HepG2 (cell line): Measurements from ENCODE around the gene GRHPR. TPM values are rescaled to one million over a fixed set of nuclear protein-coding genes. Genes with fewer than 3 reads are reported as not detected.

Experiments used
- BCL3 ChIP-seq: sonication (generic); formaldehyde crosslinking; IDR thresholded peaks from 2 replicates; pipeline ENCODE4 v1.5.1; 2020; ENCODE audit warnings: mild to moderate bottlenecking, missing genetic modification reagents, moderate library complexity
- CBX5 ChIP-seq: sonication (generic); formaldehyde crosslinking; IDR thresholded peaks from 2 replicates; pipeline ENCODE4 v1.4.0; 2020; ENCODE audit warnings: missing genetic modification reagents, borderline replicate concordance
- ELF3 ChIP-seq: IDR thresholded peaks from 2 replicates; pipeline ENCODE4 v1.6.1; 2016; ENCODE audit warnings: missing genetic modification reagents, missing compliant biosample characterization
- HMGXB4 ChIP-seq, 2 experiments: sonication (generic) in 1 of 2; formaldehyde crosslinking in 1 of 2; IDR thresholded peaks; 2 replicates each; pipeline versions ENCODE4 v1.4.0 to v1.6.1; 2018 to 2020; ENCODE audit warnings: missing genetic modification reagents in 2 of 2, borderline replicate concordance in 1 of 2, low read depth in 1 of 2, mild to moderate bottlenecking in 1 of 2, missing biosample characterization in 1 of 2
- HNRNPL ChIP-seq: fragments of 200-400 bp; formaldehyde crosslinking; IDR thresholded peaks from 2 replicates; pipeline ENCODE4 v1.6.1; 2017; ENCODE audit warnings: mild to moderate bottlenecking, low read depth, low read length
- MED13 ChIP-seq: sonication (generic); formaldehyde crosslinking; IDR thresholded peaks from 2 replicates; pipeline ENCODE4 v1.5.0; 2020; ENCODE audit warnings: missing genetic modification reagents
- REXO4 ChIP-seq: sonication (generic); formaldehyde crosslinking; IDR thresholded peaks from 2 replicates; pipeline ENCODE4 v1.8.0; 2022; ENCODE audit warnings: missing genetic modification reagents, mild to moderate bottlenecking, borderline replicate concordance
- SMAD1 ChIP-seq: sonication (generic); formaldehyde crosslinking; IDR thresholded peaks from 2 replicates; pipeline ENCODE4 v1.4.0; 2020; ENCODE audit warnings: missing genetic modification reagents, low read depth, mild to moderate bottlenecking, borderline replicate concordance
- SOX13 ChIP-seq, 3 experiments: fragments of 450-650 bp in 1 of 3; sonication (generic) in 1 of 3; formaldehyde crosslinking in 1 of 3; IDR thresholded peaks in 2 of 3; conservative IDR thresholded peaks in 1 of 3; 2 replicates each; pipeline versions ENCODE4 v1.5.0 to v1.6.1; 2016 to 2020; ENCODE audit warnings: antibody characterized with exemption in 1 of 3, mild to moderate bottlenecking in 1 of 3, missing compliant biosample characterization in 1 of 3, missing genetic modification reagents in 1 of 3, moderate library complexity in 1 of 3
- TFDP2 ChIP-seq: sonication (generic); formaldehyde crosslinking; IDR thresholded peaks from 2 replicates; pipeline ENCODE4 v1.4.0; 2020; ENCODE audit warnings: missing genetic modification reagents
- ZBTB7A ChIP-seq: sonication (generic); formaldehyde crosslinking; IDR thresholded peaks from 2 replicates; pipeline ENCODE4 v1.8.0; 2022; ENCODE audit warnings: mild to moderate bottlenecking, missing genetic modification reagents
- polyA plus RNA-seq, 8 experiments: library from polyadenylated mRNA; depleted of rRNA in 3 of 8; stranded (reverse) in 7 of 8; unstranded in 1 of 8; fragments of >200 nt; fragmentation: Illumina TruSeq in 4 of 8; extraction: Trizol in 4 of 8; gene quantifications; 2 replicates each; pipeline versions ENCODE4 v1.2.1 to v1.2.3, GENCODE V29; 2011 to 2016; ENCODE audit warnings: low read depth in 4 of 8, missing spikeins in 1 of 8, mixed read lengths in 1 of 8; ENCODE audit not compliant: insufficient read depth in 1 of 8
- total RNA-seq, 5 experiments: library from RNA; depleted of rRNA; stranded (reverse); fragments of >200 nt; fragmentation: Illumina TruSeq; extraction: Trizol; gene quantifications; 2 replicates each; pipeline ENCODE4 v1.2.3, GENCODE V29; 2016; ENCODE audit warnings: low read depth in 1 of 5
- TF ChIP-seq, protein P1 (sequence below): IDR thresholded peaks from 2 replicates; pipeline ENCODE4 v1.6.1; 2016; ENCODE audit warnings: mild to moderate bottlenecking, missing biosample characterization, missing genetic modification reagents
- TF ChIP-seq, protein P2 (sequence below): IDR thresholded peaks from 2 replicates; pipeline ENCODE4 v1.6.1; 2016; ENCODE audit warnings: low read depth, missing genetic modification reagents, missing compliant biosample characterization
- TF ChIP-seq, protein P3 (sequence below): sonication (generic); formaldehyde crosslinking; conservative IDR thresholded peaks from 2 replicates; pipeline ENCODE4 v1.8.0; 2022; ENCODE audit warnings: low read depth, missing genetic modification reagents

Gene GRHPR
- total and polyA plus RNA-seq, 2 of the 13 experiments (the other 11 are each of a cell fraction or from before 2014, with no cell fraction given) = 113 to 115 TPM

GRCh38 chr9:37485389-37486255, 63.1 kb downstream of the GRHPR start, which contains the start of gene POLR1E (continued):
- TF ChIP-seq REXO4 (CRISPR knock-in tag) (0 out of 2 replicates have a peak, but pooled peaks have one; percentile 77), CBX5 (no peak), MED13 (CRISPR knock-in tag) (no peak), SOX13 (IDR thresholded peaks at IDR 0.05) (no peak), SOX13 (CRISPR knock-in tag; conservative IDR thresholded peaks at IDR 0.05 in 1 of 2, IDR thresholded peaks at IDR 0.05 in 1 of 2) (no peak; a peak in 1 of 4 replicates), BCL3 (CRISPR knock-in tag) (peak; percentile 70; the same call in 1 of the 2 replicates), ZBTB7A (peak; percentile 33; the same call in 1 of the 2 replicates), SMAD1 (peak; percentile 7; the same call in 1 of the 2 replicates), HMGXB4 (CRISPR knock-in tag; IDR thresholded peaks at IDR 0.05; ENCODE audit: borderline replicate concordance in 1 of 2, low read depth in 1 of 2) (peak; percentile 64 to 84; a peak in 3 of 4 replicates), HNRNPL (no peak), TFDP2 (CRISPR knock-in tag) (peak; percentile 93), ELF3 (CRISPR knock-in tag) (peak; percentile 77)
- TF ChIP-seq, protein P1, sequence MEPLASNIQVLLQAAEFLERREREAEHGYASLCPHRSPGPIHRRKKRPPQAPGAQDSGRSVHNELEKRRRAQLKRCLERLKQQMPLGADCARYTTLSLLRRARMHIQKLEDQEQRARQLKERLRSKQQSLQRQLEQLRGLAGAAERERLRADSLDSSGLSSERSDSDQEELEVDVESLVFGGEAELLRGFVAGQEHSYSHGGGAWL = peak; percentile 79
- TF ChIP-seq, protein P2, sequence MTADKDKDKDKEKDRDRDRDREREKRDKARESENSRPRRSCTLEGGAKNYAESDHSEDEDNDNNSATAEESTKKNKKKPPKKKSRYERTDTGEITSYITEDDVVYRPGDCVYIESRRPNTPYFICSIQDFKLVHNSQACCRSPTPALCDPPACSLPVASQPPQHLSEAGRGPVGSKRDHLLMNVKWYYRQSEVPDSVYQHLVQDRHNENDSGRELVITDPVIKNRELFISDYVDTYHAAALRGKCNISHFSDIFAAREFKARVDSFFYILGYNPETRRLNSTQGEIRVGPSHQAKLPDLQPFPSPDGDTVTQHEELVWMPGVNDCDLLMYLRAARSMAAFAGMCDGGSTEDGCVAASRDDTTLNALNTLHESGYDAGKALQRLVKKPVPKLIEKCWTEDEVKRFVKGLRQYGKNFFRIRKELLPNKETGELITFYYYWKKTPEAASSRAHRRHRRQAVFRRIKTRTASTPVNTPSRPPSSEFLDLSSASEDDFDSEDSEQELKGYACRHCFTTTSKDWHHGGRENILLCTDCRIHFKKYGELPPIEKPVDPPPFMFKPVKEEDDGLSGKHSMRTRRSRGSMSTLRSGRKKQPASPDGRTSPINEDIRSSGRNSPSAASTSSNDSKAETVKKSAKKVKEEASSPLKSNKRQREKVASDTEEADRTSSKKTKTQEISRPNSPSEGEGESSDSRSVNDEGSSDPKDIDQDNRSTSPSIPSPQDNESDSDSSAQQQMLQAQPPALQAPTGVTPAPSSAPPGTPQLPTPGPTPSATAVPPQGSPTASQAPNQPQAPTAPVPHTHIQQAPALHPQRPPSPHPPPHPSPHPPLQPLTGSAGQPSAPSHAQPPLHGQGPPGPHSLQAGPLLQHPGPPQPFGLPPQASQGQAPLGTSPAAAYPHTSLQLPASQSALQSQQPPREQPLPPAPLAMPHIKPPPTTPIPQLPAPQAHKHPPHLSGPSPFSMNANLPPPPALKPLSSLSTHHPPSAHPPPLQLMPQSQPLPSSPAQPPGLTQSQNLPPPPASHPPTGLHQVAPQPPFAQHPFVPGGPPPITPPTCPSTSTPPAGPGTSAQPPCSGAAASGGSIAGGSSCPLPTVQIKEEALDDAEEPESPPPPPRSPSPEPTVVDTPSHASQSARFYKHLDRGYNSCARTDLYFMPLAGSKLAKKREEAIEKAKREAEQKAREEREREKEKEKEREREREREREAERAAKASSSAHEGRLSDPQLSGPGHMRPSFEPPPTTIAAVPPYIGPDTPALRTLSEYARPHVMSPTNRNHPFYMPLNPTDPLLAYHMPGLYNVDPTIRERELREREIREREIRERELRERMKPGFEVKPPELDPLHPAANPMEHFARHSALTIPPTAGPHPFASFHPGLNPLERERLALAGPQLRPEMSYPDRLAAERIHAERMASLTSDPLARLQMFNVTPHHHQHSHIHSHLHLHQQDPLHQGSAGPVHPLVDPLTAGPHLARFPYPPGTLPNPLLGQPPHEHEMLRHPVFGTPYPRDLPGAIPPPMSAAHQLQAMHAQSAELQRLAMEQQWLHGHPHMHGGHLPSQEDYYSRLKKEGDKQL (CRISPR knock-in tag) = no peak
- TF ChIP-seq, protein P3, sequence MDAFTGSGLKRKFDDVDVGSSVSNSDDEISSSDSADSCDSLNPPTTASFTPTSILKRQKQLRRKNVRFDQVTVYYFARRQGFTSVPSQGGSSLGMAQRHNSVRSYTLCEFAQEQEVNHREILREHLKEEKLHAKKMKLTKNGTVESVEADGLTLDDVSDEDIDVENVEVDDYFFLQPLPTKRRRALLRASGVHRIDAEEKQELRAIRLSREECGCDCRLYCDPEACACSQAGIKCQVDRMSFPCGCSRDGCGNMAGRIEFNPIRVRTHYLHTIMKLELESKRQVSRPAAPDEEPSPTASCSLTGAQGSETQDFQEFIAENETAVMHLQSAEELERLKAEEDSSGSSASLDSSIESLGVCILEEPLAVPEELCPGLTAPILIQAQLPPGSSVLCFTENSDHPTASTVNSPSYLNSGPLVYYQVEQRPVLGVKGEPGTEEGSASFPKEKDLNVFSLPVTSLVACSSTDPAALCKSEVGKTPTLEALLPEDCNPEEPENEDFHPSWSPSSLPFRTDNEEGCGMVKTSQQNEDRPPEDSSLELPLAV (CRISPR knock-in tag) = no peak
